Measurements from ENCODE around the gene CLGN.
A peak's percentile ranks its signal among the peaks of the same experiment; 100 is the strongest.
"Not testable (repeated sequence)": the region's sequence is repeated elsewhere in the genome, so short reads cannot be mapped to it uniquely, and the experiment has no call there.

CLGN gene

GRCh38 chr4:140427106-140427918, at the start of gene CLGN:
Gene CLGN (minus strand): TSS chr4:140427648. CDS start chr4:140413078, 14,570 bp downstream.
- DNase-seq, result peak; percentile 84

GRCh38 chr4:140472156-140472555, 44.7 kb upstream of the CLGN start:
- no peak for DNase-seq

GRCh38 chr4:140469791-140470733, 42.6 kb upstream of the CLGN start:
- DNase-seq, result no peak

- no peak for DNase-seq
Observed at GRCh38 chr4:140466146-140466545, 38.7 kb upstream of the CLGN start.

- no peak for DNase-seq
Observed at GRCh38 chr4:140463614-140464013, 36.2 kb upstream of the CLGN start.

GRCh38 chr4:140463182-140463581, 35.7 kb upstream of the CLGN start:
- no peak for DNase-seq

GRCh38 chr4:140450352-140450751, 22.9 kb upstream of the CLGN start:
- DNase-seq, result no peak

GRCh38 chr4:140448830-140449229, 21.4 kb upstream of the CLGN start:
- DNase-seq, result no peak

GRCh38 chr4:140448162-140448561, 20.7 kb upstream of the CLGN start:
- DNase-seq, result no peak

- DNase-seq, result not testable (repeated sequence)
Observed at GRCh38 chr4:140444347-140444746, 16.9 kb upstream of the CLGN start.

- DNase-seq, result no peak
Observed at GRCh38 chr4:140439644-140440142, 12.2 kb upstream of the CLGN start.

GRCh38 chr4:140427919-140428471, 547 bp upstream of the CLGN start:
- DNase-seq, result no peak

- peak; percentile 59 for DNase-seq
Observed at GRCh38 chr4:140426610-140427105, 790 bp downstream of the CLGN start.

- DNase-seq, result no peak
Observed at GRCh38 chr4:140423106-140423505, 4.3 kb downstream of the CLGN start.

- DNase-seq, result not testable (repeated sequence)
Observed at GRCh38 chr4:140413130-140413969, 14.1 kb downstream of the CLGN start.

GRCh38 chr4:140408974-140409373, 18.5 kb downstream of the CLGN start:
- DNase-seq, result no peak

GRCh38 chr4:140406292-140406691, 21.2 kb downstream of the CLGN start:
- no peak for DNase-seq

- no peak for DNase-seq
Observed at GRCh38 chr4:140400111-140400510, 27.3 kb downstream of the CLGN start.

- no peak for DNase-seq
Observed at GRCh38 chr4:140395668-140396067, 31.8 kb downstream of the CLGN start.

- DNase-seq, result no peak
Observed at GRCh38 chr4:140388015-140388414, 39.4 kb downstream of the CLGN start.

GRCh38 chr4:140382732-140383131, 44.7 kb downstream of the CLGN start:
- DNase-seq, result no peak

GRCh38 chr4:140374130-140374477, 53.3 kb downstream of the CLGN start:
- DNase-seq, result no peak

Measured in NCI-H1092 (cell line).